Pancreas (tissue), 10 donors: ENCODE results near the gene CCM2. TPM values are rescaled to one million over a fixed set of nuclear protein-coding genes. Genes with fewer than 3 reads are reported as not detected.

Experiments
- ATAC-seq, 4 donors: fragments of 200-7000 bp; cut with Tn5 transposase; one replicate each; pipeline versions ENCODE4 v1.8.0 to v1.9.1; 2020; ENCODE audit warnings: mild to moderate bottlenecking in 4 of 4, moderate library complexity in 4 of 4
- DNase-seq, 6 donors: peaks; one replicate each; pipeline ENCODE4 v3.0.0-alpha.2; 2020
- FAIRE-seq: peaks from 2 replicates; lab custom pipeline; 2012; peaks lifted over from hg19 to GRCh38; lab: Jason Lieb, UNC
- H3K27ac ChIP-seq, 4 donors: fragments of 200-600 bp; sonication (generic); 1 replicate in 3 of 4; 2 replicates in 1 of 4; pipeline versions ENCODE4 v1.5.0 to v1.8.0; 2020
- H3K27me3 ChIP-seq, 4 donors: fragments of 200-600 bp; one replicate each; pipeline ENCODE4 v1.8.0; 2021
- H3K36me3 ChIP-seq, 3 donors: fragments of 200-600 bp; sonication (generic) in 1 of 3; one replicate each; pipeline versions ENCODE4 v1.5.0 to v1.8.0; 2020 to 2021
- H3K4me1 ChIP-seq, 3 donors: fragments of 200-600 bp; one replicate each; pipeline ENCODE4 v1.8.0; 2021
- H3K4me3 ChIP-seq, 4 donors: fragments of 200-600 bp; sonication (generic) in 2 of 4; one replicate each; pipeline versions ENCODE4 v1.5.0 to v1.8.0; 2020 to 2021
- H3K9me3 ChIP-seq, 4 donors: fragments of 200-600 bp; one replicate each; pipeline ENCODE4 v1.8.0; 2021
- CTCF ChIP-seq, 4 donors: fragments of 200-600 bp; sonication (generic) in 3 of 4; IDR thresholded peaks; one replicate each; pipeline versions ENCODE4 v1.5.0 to v1.8.0; 2021; ENCODE audit warnings: antibody characterized with exemption in 4 of 4
- WGBS, 2 donors: extraction: QIAGEN DNeasy Blood & Tissue Kit; methylation state at CpG; one replicate each; pipeline ENCODE4 v1.1.7; 2013; 5-methylcytosine and 5-hydroxymethylcytosine counted together
- intact Hi-C, 3 donors: fragments of 100-400 bp; cut with DNase I; formaldehyde crosslinking; loops; one replicate each; pipeline versions ENCODE4 v1.11.1 to v1.14.2; 2022
- polyA plus RNA-seq, 2 donors: library from polyadenylated mRNA; stranded (reverse); fragments of 200-250 nt; gene quantifications; one replicate each; pipeline ENCODE4 v1.2.3, GENCODE V29; 2013
- total RNA-seq, 6 donors: library from RNA; stranded (reverse); fragmentation: NEBNext Ultra II Directional in 4 of 6; extraction: Animal tissue kit (Norgen Biotek cat#: 25700) in 4 of 6; gene quantifications; one replicate each; pipeline versions ENCODE4 v1.2.1 to v1.2.4, GENCODE V29; 2021 to 2023
- donor health status: healthy with polysubstance abuse.
- donor health status: DM: no; HTN: no; CAD: no; lungs with moderate emphysema.
- donor health status: DM: no; HTN: no; CAD: no.
- donor health status: control.
- donor health status: control.
- donor health status: Bipolar disorder and iron deficiency.
- donor health status: DM: yes; HTN: yes; CAD: no.
- donor health status: DM: no; HTN: no; CAD: no.
- donor health status: DM: no; HTN: no; CAD: no.
- donor health status: DM: yes; HTN: yes; CAD: no.

CCM2 gene
- total and polyA plus RNA-seq, 8 donors = 13.4 to 33.7 (median 16.5) TPM

GRCh38 chr7:45103958-45104843 lies 104.2 kb downstream of the CCM2 start:
- Histone ChIP-seq H3K4me3 (no peak overlapping the region), H3K27ac (no peak overlapping the region), H3K9me3 (no peaks in the 10 kb centered on the region), H3K4me1 (peaks cover 0 to 6% (median 0%) of the 10 kb centered on the region in 3 donors), H3K36me3 (peaks cover 14 to 98% (median 82%) of the 10 kb centered on the region in 3 donors), H3K27me3 (no peaks in the 10 kb centered on the region)
- ATAC-seq = no peak
- WGBS, 2 donors = 94 to 95% methylated on average over 17 of the region's 17 CpGs
- FAIRE-seq = no peak
- peak in 1 of 6 donors; percentile 69 for DNase-seq
- intact Hi-C loops = no loop called here
- no peak for TF ChIP-seq CTCF (IDR thresholded peaks at IDR 0.05)

- Histone ChIP-seq H3K27me3 (no peaks in the 10 kb centered on the region), H3K4me1 (peaks cover 0 to 8% (median 0%) of the 10 kb centered on the region in 3 donors), H3K9me3 (no peaks in the 10 kb centered on the region), H3K4me3 (no peak overlapping the region), H3K36me3 (peaks cover 14 to 91% (median 77%) of the 10 kb centered on the region in 3 donors), H3K27ac (no peak overlapping the region)
- WGBS, 2 donors = 88 to 94% methylated on average over 12 of the region's 12 CpGs
- TF ChIP-seq CTCF (IDR thresholded peaks at IDR 0.05) = no peak
- FAIRE-seq = no peak
- intact Hi-C loops = no loop called here
- ATAC-seq = no peak
- DNase-seq = peak in 1 of 6 donors; percentile 37
Measured at GRCh38 chr7:45104844-45105587, 105.0 kb downstream of the CCM2 start.

GRCh38 chr7:45105588-45106188 lies 105.7 kb downstream of the CCM2 start:
- Histone ChIP-seq H3K4me3 (no peak overlapping the region), H3K9me3 (no peaks in the 10 kb centered on the region), H3K36me3 (peaks cover 12 to 84% (median 72%) of the 10 kb centered on the region in 3 donors), H3K27me3 (no peaks in the 10 kb centered on the region), H3K4me1 (peaks cover 0 to 14% (median 0%) of the 10 kb centered on the region in 3 donors), H3K27ac (no peak overlapping the region)
- TF ChIP-seq CTCF (IDR thresholded peaks at IDR 0.05) = no peak
- ATAC-seq (no peak), DNase-seq (no peak), FAIRE-seq (no peak)
- intact Hi-C loops = no loop called here
- WGBS, 2 donors = 91 to 95% methylated on average over 8 of the region's 8 CpGs

- WGBS, 2 donors = 75 to 90% methylated on average over 8 of the region's 8 CpGs
- Histone ChIP-seq H3K27me3 (no peaks in the 10 kb centered on the region), H3K4me3 (no peak overlapping the region), H3K27ac (no peak overlapping the region), H3K4me1 (peaks cover 0 to 15% (median 0%) of the 10 kb centered on the region in 3 donors), H3K9me3 (no peaks in the 10 kb centered on the region), H3K36me3 (peaks cover 8 to 73% (median 60%) of the 10 kb centered on the region in 3 donors)
- TF ChIP-seq CTCF (IDR thresholded peaks at IDR 0.05) = no peak
- no peak for ATAC-seq
- intact Hi-C loops = no loop called here
- FAIRE-seq = no peak
- no peak for DNase-seq
Measured at GRCh38 chr7:45106820-45107219, 106.8 kb downstream of the CCM2 start.
